Epithelial cell of proximal tubule (primary cell): ENCODE data around the gene BCL2L1. TPM values are rescaled to one million over a fixed set of nuclear protein-coding genes. Genes with fewer than 3 reads are reported as not detected.

Experiments used
- DNase-seq: peaks from one replicate; pipeline ENCODE4 v3.0.0-alpha.2; 2011; ENCODE audit warnings: low read depth
- H3K4me3 ChIP-seq: 2 replicates; pipeline ENCODE4 v1.5.1; 2011; ENCODE audit warnings: low read depth, mild to moderate bottlenecking, low read length
- total RNA-seq: library from RNA; depleted of rRNA; stranded (reverse); fragments of >200 nt; gene quantifications from 2 replicates; pipeline ENCODE4 v1.2.3, GENCODE V29; 2015
- TF ChIP-seq, protein P1 (sequence below): conservative IDR thresholded peaks from 2 replicates; pipeline ENCODE4 v1.5.1; 2012; ENCODE audit warnings: low read depth, mild to moderate bottlenecking, low read length

The BCL2L1 gene
- total RNA-seq, 1 donor from 2014 or later, result 209 TPM

DNA sequence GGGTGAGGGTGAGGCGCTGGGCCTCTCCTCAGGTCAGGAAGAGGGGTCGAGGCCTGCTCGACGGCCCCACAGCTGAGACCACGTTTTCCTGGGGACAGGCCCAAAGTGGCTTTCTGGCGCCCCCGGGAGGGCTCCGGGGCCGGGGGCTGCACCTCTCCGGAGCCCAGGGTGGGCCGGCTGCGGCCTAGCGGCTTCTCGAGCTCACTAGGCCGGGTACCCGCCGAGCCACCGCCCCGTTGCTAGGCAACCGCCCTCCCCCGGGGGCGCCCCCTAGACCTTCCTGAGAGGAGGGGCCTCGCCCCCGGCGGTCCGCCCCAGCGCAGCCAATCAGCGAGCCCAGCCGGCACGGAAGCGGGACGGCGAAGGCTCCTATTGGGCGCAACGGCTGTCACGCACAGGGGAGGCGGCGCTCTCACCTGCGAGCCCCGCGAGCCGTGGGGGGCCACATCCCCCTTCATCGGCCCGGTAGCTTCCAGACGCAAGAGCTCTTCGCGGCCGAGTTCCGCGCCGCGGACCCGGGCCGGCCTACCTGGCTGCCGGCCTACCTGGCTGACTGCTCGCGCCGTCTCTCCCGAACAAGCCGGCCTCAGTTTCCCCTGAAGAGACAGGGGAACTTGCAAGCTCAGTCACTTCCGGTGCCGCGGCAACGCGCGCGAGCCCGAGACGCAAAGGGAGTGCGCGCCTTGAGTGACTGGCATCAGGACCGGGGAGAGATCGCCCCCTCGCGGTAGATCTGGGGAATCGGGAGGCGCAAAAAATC is 831 bp upstream of the BCL2L1 start:
- H3K4me3 ChIP-seq, result peak overlapping the region; percentile 85
- DNase-seq, result peak; percentile 75
- TF ChIP-seq, protein P1, sequence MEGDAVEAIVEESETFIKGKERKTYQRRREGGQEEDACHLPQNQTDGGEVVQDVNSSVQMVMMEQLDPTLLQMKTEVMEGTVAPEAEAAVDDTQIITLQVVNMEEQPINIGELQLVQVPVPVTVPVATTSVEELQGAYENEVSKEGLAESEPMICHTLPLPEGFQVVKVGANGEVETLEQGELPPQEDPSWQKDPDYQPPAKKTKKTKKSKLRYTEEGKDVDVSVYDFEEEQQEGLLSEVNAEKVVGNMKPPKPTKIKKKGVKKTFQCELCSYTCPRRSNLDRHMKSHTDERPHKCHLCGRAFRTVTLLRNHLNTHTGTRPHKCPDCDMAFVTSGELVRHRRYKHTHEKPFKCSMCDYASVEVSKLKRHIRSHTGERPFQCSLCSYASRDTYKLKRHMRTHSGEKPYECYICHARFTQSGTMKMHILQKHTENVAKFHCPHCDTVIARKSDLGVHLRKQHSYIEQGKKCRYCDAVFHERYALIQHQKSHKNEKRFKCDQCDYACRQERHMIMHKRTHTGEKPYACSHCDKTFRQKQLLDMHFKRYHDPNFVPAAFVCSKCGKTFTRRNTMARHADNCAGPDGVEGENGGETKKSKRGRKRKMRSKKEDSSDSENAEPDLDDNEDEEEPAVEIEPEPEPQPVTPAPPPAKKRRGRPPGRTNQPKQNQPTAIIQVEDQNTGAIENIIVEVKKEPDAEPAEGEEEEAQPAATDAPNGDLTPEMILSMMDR, result peak; percentile 94

DNA sequence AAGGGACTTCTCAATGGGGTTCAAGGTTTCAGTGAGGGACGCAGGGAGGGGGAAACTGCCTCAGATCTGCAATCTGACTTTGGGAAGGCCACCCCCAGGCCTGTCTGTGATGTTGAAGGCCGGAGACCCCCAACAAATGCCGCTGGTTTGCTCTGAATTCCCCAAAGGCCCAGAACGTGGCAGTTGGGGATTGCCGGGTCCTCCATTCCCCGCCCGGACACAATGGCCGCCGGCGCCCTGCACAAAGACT is 326 bp upstream of the BCL2L1 start:
- TF ChIP-seq, protein P1, result no peak
- H3K4me3 ChIP-seq, result peak overlapping the region; percentile 85
- DNase-seq, result no peak

DNA sequence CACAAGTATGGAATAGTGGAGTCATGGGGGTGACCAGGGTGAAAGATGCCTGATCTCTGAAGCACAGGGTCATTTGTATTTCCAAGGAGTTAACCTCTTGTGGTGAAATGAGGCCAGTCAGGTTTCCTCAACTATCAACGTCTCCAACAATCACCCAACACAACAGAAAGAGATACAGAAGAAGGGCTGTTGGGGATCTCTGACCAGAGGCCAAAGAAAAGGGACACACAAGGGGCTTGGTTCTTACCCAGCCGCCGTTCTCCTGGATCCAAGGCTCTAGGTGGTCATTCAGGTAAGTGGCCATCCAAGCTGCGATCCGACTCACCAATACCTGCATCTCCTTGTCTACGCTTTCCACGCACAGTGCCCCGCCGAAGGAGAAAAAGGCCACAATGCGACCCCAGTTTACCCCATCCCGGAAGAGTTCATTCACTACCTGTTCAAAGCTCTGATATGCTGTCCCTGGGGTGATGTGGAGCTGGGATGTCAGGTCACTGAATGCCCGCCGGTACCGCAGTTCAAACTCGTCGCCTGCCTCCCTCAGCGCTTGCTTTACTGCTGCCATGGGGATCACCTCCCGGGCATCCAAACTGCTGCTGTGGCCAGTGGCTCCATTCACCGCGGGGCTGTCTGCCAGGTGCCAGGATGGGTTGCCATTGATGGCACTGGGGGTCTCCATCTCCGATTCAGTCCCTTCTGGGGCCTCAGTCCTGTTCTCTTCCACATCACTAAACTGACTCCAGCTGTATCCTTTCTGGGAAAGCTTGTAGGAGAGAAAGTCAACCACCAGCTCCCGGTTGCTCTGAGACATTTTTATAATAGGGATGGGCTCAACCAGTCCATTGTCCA is 1.0 kb downstream of the BCL2L1 start:
- peak overlapping the region; percentile 85 for H3K4me3 ChIP-seq
- DNase-seq, result no peak
- TF ChIP-seq, protein P1, result no peak

DNA sequence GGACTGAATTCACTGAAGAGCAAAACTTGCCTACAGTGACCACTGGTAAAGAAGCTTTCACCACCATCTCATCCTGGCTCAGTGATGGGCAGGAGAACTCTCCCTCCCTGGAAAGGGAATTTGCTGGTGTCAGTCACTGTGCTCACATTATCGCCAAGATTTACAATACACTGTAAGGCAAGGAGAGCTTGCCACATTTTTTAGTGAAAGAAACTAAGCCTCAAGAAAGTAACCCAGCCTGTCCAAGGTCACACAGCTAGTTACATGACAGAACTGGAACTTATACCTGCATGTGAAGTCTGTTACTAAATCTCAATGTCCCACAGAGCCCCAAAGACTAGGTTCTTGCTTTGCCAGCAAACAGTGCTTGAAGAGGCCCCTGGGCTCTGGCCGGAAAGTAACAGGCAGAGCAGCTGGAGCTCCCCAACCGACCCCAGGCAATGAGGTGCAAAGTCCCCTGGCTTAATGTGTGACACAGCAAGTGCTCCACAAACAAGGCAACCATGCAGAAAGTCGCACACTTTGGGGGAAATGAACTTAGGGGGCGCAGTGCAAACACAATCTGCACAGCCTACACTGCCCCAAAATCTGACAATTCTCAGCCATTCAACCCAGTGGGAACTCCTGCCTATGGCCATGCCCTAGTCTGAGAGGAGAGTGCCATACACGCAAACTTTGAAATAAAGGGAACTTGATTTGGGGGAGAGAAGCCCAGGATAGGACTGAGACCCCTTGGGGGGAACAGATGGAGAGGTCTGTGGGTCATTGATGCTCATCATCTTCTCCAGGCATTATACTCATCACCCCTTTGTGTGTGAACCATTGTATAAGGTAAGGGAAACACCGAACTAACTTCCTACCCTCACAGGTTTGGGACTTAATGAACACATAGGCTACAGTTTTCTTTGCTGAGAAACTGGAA is 1.9 kb downstream of the BCL2L1 start:
- TF ChIP-seq, protein P1, result peak; percentile 17
- no peak for DNase-seq
- H3K4me3 ChIP-seq, result peak overlapping the region; percentile 85

DNA sequence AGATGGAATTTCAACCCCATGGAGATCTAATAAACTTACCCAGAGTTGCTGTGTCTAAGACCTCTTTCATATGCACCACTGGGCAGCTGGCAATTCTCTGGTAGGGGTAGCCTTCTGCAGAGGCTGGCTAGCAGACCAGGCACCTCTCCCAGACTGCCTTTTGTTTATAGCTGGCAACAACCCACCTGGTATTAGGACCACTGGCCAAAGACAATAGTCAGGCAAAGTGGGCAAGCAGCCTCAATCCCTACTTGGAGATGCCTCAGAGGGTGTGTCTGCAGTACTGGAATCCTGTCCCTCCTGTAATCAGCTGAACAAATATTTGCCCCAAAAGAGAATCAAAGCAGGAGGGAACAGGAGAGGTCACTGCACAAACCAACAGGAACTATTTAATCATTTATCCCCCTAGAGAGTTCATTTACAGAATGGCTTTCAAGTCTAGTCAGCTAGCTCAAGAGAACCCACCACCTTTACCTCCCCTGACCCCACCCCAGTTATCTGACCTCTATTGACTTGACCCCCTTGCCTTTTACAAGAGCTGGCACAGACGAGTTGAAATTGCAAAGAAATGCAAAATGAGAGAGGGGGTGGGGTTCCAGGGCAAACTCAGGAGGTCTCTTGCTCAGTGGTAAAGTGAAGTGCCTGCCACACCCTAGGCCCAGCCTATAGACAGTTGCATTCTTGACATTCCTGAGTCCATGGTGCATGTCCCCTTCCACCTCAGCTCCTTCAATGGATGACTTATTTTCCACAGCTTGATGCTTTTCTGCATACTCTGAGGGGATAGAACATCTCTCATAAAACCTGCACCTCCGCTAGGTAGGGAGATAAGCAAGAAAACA is 2.8 kb downstream of the BCL2L1 start:
- peak overlapping the region; percentile 85 for H3K4me3 ChIP-seq
- TF ChIP-seq, protein P1, result no peak
- DNase-seq, result peak; percentile 80
